Fibroblast of the aortic adventitia (primary cell): ENCODE data around the gene IRF2. TPM values are rescaled to one million over a fixed set of nuclear protein-coding genes. Genes with fewer than 3 reads are reported as not detected.
A peak's percentile ranks its signal among the peaks of the same experiment; 100 is the strongest.

ENCODE experiments used
- DNase-seq: peaks from one replicate; pipeline ENCODE4 v3.0.0-alpha.2; 2010; ENCODE audit warnings: low read depth
- H3K4me3 ChIP-seq: 2 replicates; pipeline ENCODE4 v1.5.1; 2011; ENCODE audit warnings: low read depth, mild to moderate bottlenecking, control low read depth, low read length, moderate library complexity
- CTCF ChIP-seq: IDR thresholded peaks from 2 replicates; pipeline ENCODE4 v1.5.1; 2011; ENCODE audit warnings: mild to moderate bottlenecking, low read length, control low read depth, inconsistent platforms; ENCODE audit not compliant: insufficient read depth
- total RNA-seq: library from RNA; depleted of rRNA; stranded (reverse); fragments of >200 nt; gene quantifications from 2 replicates; pipeline ENCODE4 v1.2.3, GENCODE V29; 2012; ENCODE audit warnings: low replicate concordance

The IRF2 gene
- total RNA-seq, 1 donor = 35.2 TPM

- no peak for TF ChIP-seq CTCF
- no peak for DNase-seq
- H3K4me3 ChIP-seq = no peak overlapping the region
Measured at GRCh38 chr4:184489771-184490170, 15.4 kb upstream of the IRF2 start.

- no peak for DNase-seq
- no peak overlapping the region for H3K4me3 ChIP-seq
- TF ChIP-seq CTCF = no peak
Measured at GRCh38 chr4:184487503-184487902, 13.2 kb upstream of the IRF2 start.

- DNase-seq = no peak
- no peak for TF ChIP-seq CTCF
- no peak overlapping the region for H3K4me3 ChIP-seq
Measured at GRCh38 chr4:184485279-184485678, 10.9 kb upstream of the IRF2 start.

- TF ChIP-seq CTCF = no peak
- no peak overlapping the region for H3K4me3 ChIP-seq
- DNase-seq = no peak
Measured at GRCh38 chr4:184481544-184481943, 7.2 kb upstream of the IRF2 start.

- no peak for TF ChIP-seq CTCF
- no peak overlapping the region for H3K4me3 ChIP-seq
- DNase-seq = peak; percentile 24
Measured at GRCh38 chr4:184479516-184479950, 5.2 kb upstream of the IRF2 start.

GRCh38 chr4:184477201-184477999 is 3.0 kb upstream of the IRF2 start:
- no peak for TF ChIP-seq CTCF

GRCh38 chr4:184476695-184477094 is 2.3 kb upstream of the IRF2 start:
- no peak for TF ChIP-seq CTCF
- no peak overlapping the region for H3K4me3 ChIP-seq
- no peak for DNase-seq

More at GRCh38 chr4:184477201-184477999, 3.0 kb upstream of the IRF2 start:
- no peak overlapping the region for H3K4me3 ChIP-seq
- DNase-seq = no peak
